Measurements from ENCODE around the gene ALG9. TPM values are rescaled to one million over a fixed set of nuclear protein-coding genes. Genes with fewer than 3 reads are reported as not detected.

ALG9 gene
- total RNA-seq, 2 donors from 2014 or later: 25.3 to 26.6 TPM

- Mint-ChIP-seq H3K4me3 (peak overlapping the region; percentile 87), H3K27me3 (ENCODE audit: insufficient read depth) (no peaks in the 10 kb centered on the region), H3K36me3 (ENCODE audit: low read depth) (peaks cover 28% of the 10 kb centered on the region), H3K27ac (no peak overlapping the region), H3K4me1 (peaks cover 9% of the 10 kb centered on the region), H3K9me3 (no peaks in the 10 kb centered on the region)
- Histone ChIP-seq H3K27me3 (ENCODE audit: control insufficient read depth, insufficient read depth, low read length, poor library complexity, severe bottlenecking) (no peaks in the 10 kb centered on the region), H3K4me1 (ENCODE audit: control insufficient read depth, insufficient read depth, low read length) (no peaks in the 10 kb centered on the region), H3K4me3 (ENCODE audit: low read length) (peak overlapping the region; percentile 95), H3K9ac (ENCODE audit: extremely low read depth, low read length, poor library complexity, severe bottlenecking) (no peak overlapping the region), H3K27ac (ENCODE audit: low read depth, low read length) (no peak overlapping the region), H3K36me3 (ENCODE audit: control insufficient read depth, insufficient read depth, low read length) (peaks cover 18% of the 10 kb centered on the region), H3K9me3 (ENCODE audit: control insufficient read depth, low read length) (no peaks in the 10 kb centered on the region)
- DNase-seq: no peak
- WGBS, 2 experiments (ENCODE audit: insufficient coverage in 1 of 2, insufficient read length in 1 of 2): 77% methylated on average over 1 of the region's 1 CpG; no CpG with 5 or more reads in 1 of the 2 experiments
- TF ChIP-seq CTCF (conservative IDR thresholded peaks at IDR 0.05): no peak
Measured at GRCh38 chr11:111870113-111870512, 1.3 kb downstream of the ALG9 start.

GRCh38 chr11:111860257-111860656 lies 11.1 kb downstream of the ALG9 start:
- H3K4me3 ChIP-seq (ENCODE audit: low read length): no peak overlapping the region
- H3K36me3 Mint-ChIP-seq (ENCODE audit: low read depth): peaks cover 34% of the 10 kb centered on the region
- H3K27me3 ChIP-seq (ENCODE audit: control insufficient read depth, insufficient read depth, low read length, poor library complexity, severe bottlenecking): no peaks in the 10 kb centered on the region
- H3K9me3 Mint-ChIP-seq: no peaks in the 10 kb centered on the region
- 89 to 90% methylated on average over 2 to 3 of the region's 3 CpGs for WGBS, 2 experiments (ENCODE audit: insufficient coverage in 1 of 2, insufficient read length in 1 of 2)
- H3K9me3 ChIP-seq (ENCODE audit: control insufficient read depth, low read length): no peaks in the 10 kb centered on the region
- H3K27me3 Mint-ChIP-seq (ENCODE audit: insufficient read depth): no peaks in the 10 kb centered on the region
- no peak overlapping the region for H3K27ac Mint-ChIP-seq
- DNase-seq: no peak
- no peaks in the 10 kb centered on the region for H3K4me1 Mint-ChIP-seq
- no peak overlapping the region for H3K27ac ChIP-seq (ENCODE audit: low read depth, low read length)
- H3K4me1 ChIP-seq (ENCODE audit: control insufficient read depth, insufficient read depth, low read length): no peaks in the 10 kb centered on the region
- TF ChIP-seq CTCF (conservative IDR thresholded peaks at IDR 0.05): no peak
- no peak overlapping the region for H3K4me3 Mint-ChIP-seq
- no peak overlapping the region for H3K9ac ChIP-seq (ENCODE audit: extremely low read depth, low read length, poor library complexity, severe bottlenecking)
- H3K36me3 ChIP-seq (ENCODE audit: control insufficient read depth, insufficient read depth, low read length): peaks cover 48% of the 10 kb centered on the region

GRCh38 chr11:111855506-111855905 lies 15.9 kb downstream of the ALG9 start:
- no peak overlapping the region for H3K4me3 ChIP-seq (ENCODE audit: low read length)
- DNase-seq: no peak
- no peak overlapping the region for H3K9ac ChIP-seq (ENCODE audit: extremely low read depth, low read length, poor library complexity, severe bottlenecking)
- no peak overlapping the region for H3K27ac ChIP-seq (ENCODE audit: low read depth, low read length)
- no peaks in the 10 kb centered on the region for H3K27me3 ChIP-seq (ENCODE audit: control insufficient read depth, insufficient read depth, low read length, poor library complexity, severe bottlenecking)
- Mint-ChIP-seq H3K36me3 (ENCODE audit: low read depth) (peaks cover 30% of the 10 kb centered on the region), H3K4me1 (no peaks in the 10 kb centered on the region), H3K4me3 (no peak overlapping the region), H3K27me3 (ENCODE audit: insufficient read depth) (no peaks in the 10 kb centered on the region), H3K27ac (no peak overlapping the region), H3K9me3 (no peaks in the 10 kb centered on the region)
- H3K9me3 ChIP-seq (ENCODE audit: control insufficient read depth, low read length): no peaks in the 10 kb centered on the region
- no peaks in the 10 kb centered on the region for H3K4me1 ChIP-seq (ENCODE audit: control insufficient read depth, insufficient read depth, low read length)
- no peak for TF ChIP-seq CTCF (conservative IDR thresholded peaks at IDR 0.05)
- H3K36me3 ChIP-seq (ENCODE audit: control insufficient read depth, insufficient read depth, low read length): peaks cover 35% of the 10 kb centered on the region
